Left hindlimb (tissue), 1 donor: ENCODE results near the gene IL19.

Source experiments
- DNase-seq: peaks from one replicate; pipeline ENCODE4 v3.0.0-alpha.2; 2018

IL19 gene

DNA sequence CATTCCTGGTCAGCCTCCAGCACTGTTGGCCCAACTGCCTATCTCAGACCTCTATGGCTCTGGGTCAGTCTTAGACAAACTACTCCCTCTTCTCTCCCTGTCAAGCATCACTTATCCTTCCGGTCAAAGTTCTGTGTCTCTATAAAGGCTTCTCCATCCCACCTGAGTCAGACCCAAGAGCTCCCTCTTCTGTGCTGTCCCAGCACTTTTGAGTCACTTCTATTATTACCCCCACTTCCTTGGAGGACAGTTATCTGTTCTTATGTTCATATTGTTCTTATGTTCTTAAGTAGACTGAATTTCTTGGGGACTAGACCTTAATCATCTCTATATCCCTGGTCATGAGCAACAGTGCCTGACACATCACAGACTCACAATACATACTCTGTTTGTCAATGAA lies 30.9 kb downstream of the IL19 start:
- DNase-seq = no peak

DNA sequence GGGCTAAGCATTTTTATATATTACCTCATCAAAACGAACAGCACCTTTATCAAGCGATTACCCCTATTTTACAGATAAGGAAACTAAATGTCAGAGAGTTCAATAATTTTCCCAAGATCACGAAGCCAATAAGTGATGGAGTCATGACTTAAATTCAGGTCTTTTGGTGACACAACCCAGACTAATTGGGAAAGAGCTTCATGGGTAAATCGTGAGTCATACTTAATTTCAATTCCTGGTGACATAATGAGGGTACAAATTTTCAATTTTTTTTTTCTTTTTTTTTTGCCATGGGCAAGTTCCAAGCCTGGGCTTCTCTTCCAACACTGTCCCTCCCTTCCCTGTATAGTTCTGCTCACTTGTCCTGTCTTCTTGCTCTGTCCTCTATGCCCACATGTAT lies 31.8 kb downstream of the IL19 start:
- no peak for DNase-seq

DNA sequence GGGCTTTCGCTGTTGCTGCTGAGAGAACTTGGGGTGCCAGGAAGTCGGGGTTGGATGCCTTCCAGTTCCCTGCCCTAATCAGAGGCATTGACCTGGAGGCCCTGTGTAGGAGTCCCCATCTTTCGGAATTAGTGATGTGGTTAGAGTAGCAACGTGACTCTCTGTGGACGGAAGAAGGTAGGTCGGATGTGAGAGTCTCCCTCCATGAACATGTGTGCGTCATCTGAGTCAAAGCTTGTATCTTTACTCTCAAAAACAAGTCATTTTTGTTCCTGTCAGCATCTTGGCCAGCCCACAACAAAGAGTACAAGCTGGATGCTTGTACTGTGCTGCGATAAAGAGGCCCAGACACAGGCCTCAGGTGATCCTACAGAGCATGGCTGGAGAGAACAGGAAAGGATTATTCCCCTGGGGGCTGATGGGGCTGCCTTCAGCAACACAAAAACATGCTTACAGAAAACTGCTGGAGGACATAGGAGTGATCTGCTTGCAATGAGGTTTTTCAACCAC lies 32.7 kb downstream of the IL19 start:
- no peak for DNase-seq

- no peak for DNase-seq
Measured at GRCh38 chr1:206804156-206804737, 33.7 kb downstream of the IL19 start.

DNA sequence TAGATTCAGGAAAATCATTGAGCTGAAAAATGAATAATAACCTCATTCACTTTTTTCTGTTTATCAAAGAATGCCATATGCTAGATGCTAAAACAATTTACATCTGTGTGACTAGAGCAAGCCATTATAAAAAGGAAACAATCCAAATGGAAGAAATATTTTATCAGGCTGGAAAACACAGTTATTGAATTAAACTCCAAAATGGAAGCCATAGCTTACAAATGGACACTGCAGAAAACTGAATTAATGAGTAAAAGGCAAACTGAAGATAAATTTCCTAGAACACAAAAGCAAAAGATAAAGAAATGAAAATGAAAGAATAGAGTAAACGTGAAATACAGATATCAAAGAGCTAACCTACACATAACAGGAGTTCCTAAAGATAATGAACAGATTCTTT lies 34.8 kb downstream of the IL19 start:
- no peak for DNase-seq

GRCh38 chr1:206808615-206809014 lies 38.0 kb downstream of the IL19 start:
- DNase-seq = no peak

- DNase-seq = no peak
Measured at GRCh38 chr1:206809504-206810084, 39.0 kb downstream of the IL19 start.

- DNase-seq = no peak
Measured at GRCh38 chr1:206812471-206812870, 41.9 kb downstream of the IL19 start.

DNA sequence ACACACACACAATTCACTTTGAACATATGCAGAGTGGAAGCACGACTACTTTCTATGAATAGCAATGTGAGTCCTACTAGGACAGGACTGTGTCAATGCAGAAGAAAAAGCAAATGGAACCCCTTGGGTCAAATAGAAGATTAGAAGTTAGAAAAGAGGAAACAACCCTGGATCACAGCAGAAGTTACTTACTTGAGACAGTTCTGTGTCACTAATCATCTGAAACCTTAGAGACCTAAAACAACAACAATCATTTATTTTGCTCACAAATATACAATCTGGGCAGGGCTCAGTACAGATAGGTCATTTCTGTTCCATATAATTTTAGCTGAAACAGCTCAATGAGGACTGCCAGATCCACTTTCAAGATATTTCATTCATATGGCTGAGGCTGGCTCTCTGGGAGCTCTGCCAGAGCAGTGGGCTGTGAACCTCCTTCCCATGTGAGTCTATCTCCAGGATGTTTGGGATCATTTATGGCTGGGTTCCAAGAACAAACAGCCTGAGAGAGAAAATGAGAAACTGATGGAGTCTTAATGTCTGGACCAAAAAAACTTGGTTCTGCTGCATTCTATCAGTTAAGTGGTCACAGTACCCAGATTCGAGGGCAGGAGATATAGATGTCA lies 44.3 kb downstream of the IL19 start:
- DNase-seq = peak; percentile 69

DNA sequence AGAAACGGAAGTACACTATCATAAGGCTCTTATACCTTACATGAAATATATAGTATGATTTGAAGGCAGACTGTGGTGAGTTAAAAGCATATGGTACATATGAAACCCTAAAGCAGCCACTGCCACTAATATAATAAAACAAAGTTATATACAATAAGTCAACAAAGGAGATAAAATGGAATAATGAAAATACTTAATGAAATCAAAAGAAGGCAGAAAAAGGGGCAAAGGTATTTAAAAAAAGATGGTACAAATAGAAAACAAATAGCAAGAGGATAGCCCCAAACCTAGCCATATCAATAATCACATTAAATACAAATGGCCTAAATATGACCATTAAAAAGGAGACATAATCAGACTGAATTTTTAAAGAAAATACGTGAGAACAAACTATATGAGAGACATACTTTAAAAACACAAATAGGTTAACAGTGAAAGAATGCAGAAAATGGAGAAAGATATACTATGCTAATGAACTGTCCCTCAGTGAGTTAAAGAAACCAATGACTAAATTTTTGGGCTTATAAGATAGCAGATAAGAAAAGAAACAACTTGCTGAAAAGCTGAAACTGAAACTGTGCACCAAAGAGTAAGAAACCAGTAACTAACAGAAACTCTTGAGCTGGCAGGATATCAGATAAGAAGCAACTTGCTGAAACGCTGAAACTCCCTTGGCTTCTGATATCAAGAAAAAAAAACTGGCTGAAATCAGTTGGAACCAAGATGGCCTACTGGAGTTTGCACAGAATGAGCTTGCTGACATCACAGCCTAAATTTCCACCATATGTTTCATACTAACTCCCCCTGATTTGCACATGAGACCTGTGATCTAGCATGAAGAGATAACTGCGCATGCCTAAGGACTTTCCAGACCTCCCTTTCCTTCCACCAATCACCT lies 46.1 kb downstream of the IL19 start:
- no peak for DNase-seq

- DNase-seq = no peak
Measured at GRCh38 chr1:206821493-206821892, 50.9 kb downstream of the IL19 start.

DNA sequence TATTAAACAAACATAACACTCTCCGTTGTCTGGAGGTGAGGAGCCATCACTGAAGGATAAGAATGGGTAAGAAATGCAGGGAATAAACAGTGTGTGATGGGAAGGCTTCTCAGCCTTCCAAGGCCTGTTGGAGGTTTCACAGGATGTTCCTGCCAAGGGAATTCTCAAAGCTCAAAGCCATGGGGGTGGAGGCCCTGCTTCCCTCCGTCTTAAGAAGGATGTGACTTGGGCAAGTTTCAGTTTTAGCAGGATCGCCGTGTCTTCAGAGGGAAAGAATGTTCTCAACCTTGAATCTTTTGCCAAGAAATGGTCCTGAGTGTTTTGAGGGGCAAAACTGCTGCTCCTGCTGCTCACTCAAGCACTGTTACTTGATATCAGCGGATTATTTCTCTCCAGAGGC lies 53.2 kb downstream of the IL19 start:
- DNase-seq = peak; percentile 48

- DNase-seq = no peak
Measured at GRCh38 chr1:206824331-206824730, 53.8 kb downstream of the IL19 start.

- no peak for DNase-seq
Measured at GRCh38 chr1:206826394-206826793, 55.8 kb downstream of the IL19 start.

DNA sequence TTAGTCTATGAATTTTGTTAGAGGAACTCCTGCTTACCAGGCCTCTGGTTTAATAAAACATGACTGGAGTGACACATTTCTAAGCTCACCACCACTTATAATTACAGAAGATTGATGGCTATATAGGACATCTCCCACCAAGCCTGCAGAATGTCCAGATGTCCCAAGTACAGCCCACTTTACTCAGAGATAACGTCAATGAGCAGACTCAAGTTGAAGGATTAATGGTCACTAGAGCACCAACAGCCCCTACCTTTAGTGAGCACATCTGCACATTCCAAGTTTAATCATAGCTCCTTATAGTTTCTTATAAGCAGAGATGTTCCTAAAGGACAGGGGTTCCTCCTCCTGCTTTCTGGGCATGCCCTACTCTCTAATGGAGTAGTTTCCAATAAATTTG lies 57.5 kb downstream of the IL19 start:
- DNase-seq = no peak

DNA sequence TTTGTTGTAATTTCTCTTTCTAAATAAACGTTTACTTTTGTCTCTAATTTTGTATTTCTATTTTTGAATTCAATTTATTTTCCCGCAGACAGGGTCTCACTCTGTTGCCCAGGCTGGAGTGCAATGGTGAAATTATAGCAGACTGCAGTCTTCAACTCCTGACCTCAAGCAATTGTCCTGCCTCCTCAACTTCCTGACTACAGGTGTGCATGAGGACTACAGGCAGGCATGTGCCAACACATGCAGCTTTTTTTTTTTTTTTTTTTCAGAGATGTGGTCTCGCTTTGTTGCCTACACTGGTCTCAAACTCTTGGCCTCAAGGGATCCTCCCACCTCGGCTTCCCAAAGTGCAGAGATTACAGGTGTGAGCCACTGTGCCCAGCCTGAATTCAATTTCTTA lies 58.2 kb downstream of the IL19 start:
- no peak for DNase-seq

- DNase-seq = no peak
Measured at GRCh38 chr1:206829282-206829681, 58.7 kb downstream of the IL19 start.

- DNase-seq = no peak
Measured at GRCh38 chr1:206829875-206830274, 59.3 kb downstream of the IL19 start.

- DNase-seq = no peak
Measured at GRCh38 chr1:206831650-206832049, 61.1 kb downstream of the IL19 start.

GRCh38 chr1:206832352-206832880 lies 61.8 kb downstream of the IL19 start:
- DNase-seq = no peak

DNA sequence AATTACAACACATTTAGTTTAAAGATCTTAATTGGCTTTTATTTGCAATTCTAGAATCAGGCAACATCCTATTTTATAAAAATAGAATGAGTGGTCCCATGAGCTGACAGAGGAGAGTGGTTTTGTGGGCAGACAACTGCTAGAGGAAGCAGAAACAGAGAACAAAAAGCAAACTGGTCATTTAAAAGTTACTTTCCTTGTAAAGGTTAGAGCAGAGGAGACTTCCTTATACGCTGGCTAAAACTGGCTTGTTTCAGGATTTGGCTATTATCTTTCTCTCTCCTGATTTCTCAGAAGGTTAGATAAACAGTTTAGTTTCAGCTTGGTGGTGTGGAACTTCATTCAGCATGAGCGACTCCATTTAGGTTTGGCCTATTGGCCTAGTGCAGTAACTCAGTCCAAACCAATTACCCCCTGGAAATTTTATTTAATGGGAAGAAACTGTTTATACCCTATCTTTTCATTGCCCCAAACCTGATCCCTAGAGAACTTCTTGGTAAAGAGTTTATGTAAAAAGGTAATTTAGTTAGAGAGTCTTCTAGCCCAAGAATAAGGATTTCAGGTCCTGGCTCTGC lies 62.6 kb downstream of the IL19 start:
- no peak for DNase-seq

DNA sequence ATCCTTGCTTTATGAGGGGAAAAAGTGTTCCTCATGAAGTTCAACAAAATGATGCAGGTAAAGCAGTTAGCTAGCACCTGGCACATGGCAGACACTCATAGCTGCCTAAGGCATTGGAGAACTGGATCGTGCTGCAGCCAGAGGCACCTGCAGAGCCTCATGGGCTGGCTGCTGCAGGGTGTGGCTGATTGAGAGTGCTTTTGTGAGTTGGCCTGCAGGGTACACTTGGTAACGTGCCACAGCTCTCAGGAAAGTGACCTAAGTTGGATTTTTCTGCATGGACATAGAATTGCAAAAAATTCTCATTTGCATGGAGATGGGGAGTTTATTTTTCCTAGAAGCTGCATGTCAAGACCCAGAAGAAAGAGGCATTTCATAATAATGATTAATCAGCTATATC lies 63.2 kb downstream of the IL19 start:
- DNase-seq = no peak

DNA sequence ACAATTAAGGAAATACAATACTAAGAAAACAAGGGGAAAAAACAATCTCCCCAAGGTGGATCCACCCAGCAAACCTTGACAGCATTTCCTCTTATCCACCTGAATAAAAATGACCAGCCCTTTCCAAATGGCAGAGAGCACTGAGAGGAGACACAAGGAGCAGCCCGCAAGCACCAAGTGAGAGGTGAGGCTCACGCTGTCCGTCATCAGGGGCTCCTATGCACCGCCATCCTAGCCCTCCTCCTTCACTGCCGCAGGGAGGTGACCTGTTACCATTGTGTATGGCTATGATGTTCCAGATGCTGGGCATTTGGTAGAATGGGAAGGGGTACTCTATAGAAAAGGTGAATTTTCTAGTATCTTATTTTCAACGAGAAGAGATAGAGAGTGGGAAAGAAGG lies 63.6 kb downstream of the IL19 start:
- DNase-seq = no peak
